Measurements from ENCODE around the gene NCOA3. TPM values are rescaled to one million over a fixed set of nuclear protein-coding genes. Genes with fewer than 3 reads are reported as not detected.

Gene NCOA3
- polyA plus RNA-seq, 3 donors = 13.5 to 21.8 (median 21.3) TPM

- peak overlapping the region; percentile 82 for H2AFZ ChIP-seq (ENCODE audit: insufficient read depth, low read depth, low read length, poor library complexity, severe bottlenecking)
- H4K20me1 ChIP-seq (ENCODE audit: insufficient read depth, low read length) = peaks cover 51% of the 10 kb centered on the region
- intact Hi-C loops (cut with micrococcal nuclease) = loop anchor here in 1 of 2 donors (5.0 kb wide), 2 partner anchors 85 to 110 kb away; no protein-coding TSS in a partner anchor
- TF ChIP-seq CTCF (IDR thresholded peaks at IDR 0.05) = no peak
- Mint-ChIP-seq H3K4me1 (peaks cover 38% of the 10 kb centered on the region), H3K27me3 (ENCODE audit: low read depth in 3 of 3) (no peaks in the 10 kb centered on the region), H3K36me3 (peaks cover 1 to 3% of the 10 kb centered on the region in 2 donors), H3K4me3 (peak overlapping the region; percentile 95 to 97), H3K9me3 (no peaks in the 10 kb centered on the region), H3K27ac (peak overlapping the region; percentile 90 to 98 (median 95))
- no peaks in the 10 kb centered on the region for H3K27me3 ChIP-seq (ENCODE audit: control insufficient read depth in 2 of 2, insufficient read depth in 2 of 2, low read length in 2 of 2)
- peak overlapping the region; percentile 95 to 96 for H3K27ac ChIP-seq (ENCODE audit: low read depth in 1 of 2, low read length in 2 of 2)
- no peaks in the 10 kb centered on the region for H3K9me3 ChIP-seq (replicated peaks in 1 of 2; ENCODE audit: control insufficient read depth in 1 of 2, insufficient read depth in 1 of 2, low read length in 2 of 2)
- 0% methylated on average over 25 of the region's 34 CpGs for WGBS (ENCODE audit: insufficient coverage)
- H3K4me2 ChIP-seq (replicated peaks; ENCODE audit: extremely low read depth, low read length, poor library complexity, severe bottlenecking) = peak overlapping the region; percentile 95
- peaks cover 58% of the 10 kb centered on the region for H3K79me2 ChIP-seq (ENCODE audit: insufficient read depth, low read length)
- no peaks in the 10 kb centered on the region for H3K36me3 ChIP-seq (replicated peaks in 1 of 2; ENCODE audit: control insufficient read depth in 1 of 2, insufficient read depth in 2 of 2, low read length in 2 of 2)
- peaks cover 19 to 28% of the 10 kb centered on the region in 2 donors for H3K4me1 ChIP-seq (ENCODE audit: control insufficient read depth in 1 of 2, insufficient read depth in 2 of 2, low read length in 2 of 2)
- peak; percentile 65 to 83 (median 83) for DNase-seq
- H3K9ac ChIP-seq (ENCODE audit: insufficient read depth, low read length, poor library complexity, severe bottlenecking) = peak overlapping the region; percentile 93
- peak overlapping the region; percentile 93 to 98 (median 98) for H3K4me3 ChIP-seq (replicated peaks in 1 of 3; ENCODE audit: low read depth in 2 of 3, low read length in 3 of 3)
These were observed 868 bp downstream of the NCOA3 start for GRCh38 chr20:47502271-47503239.

DNA sequence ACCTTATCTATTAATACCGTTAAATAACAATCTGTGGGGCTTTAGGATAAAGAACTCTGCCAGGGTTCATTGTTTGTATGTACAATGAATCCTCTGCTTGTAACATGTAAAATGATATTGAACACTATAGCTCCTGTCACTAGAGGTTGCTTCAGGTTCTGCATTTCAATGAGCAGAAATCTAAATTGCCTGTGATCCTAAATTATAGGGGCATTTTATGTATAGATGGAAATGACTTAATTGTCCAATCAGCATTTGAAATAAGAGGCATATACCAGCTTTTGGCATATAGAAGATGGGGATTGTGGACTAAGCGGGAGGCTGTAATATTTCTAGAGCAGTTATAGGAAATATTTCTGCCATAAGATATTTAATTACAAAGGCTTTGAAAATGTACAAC, 2.0 kb downstream of the NCOA3 start:
- Mint-ChIP-seq H3K4me1 (peaks cover 47% of the 10 kb centered on the region), H3K36me3 (peaks cover 1 to 3% of the 10 kb centered on the region in 2 donors), H3K9me3 (no peaks in the 10 kb centered on the region), H3K27ac (peak overlapping the region in 1 of 7 donors; percentile 90), H3K27me3 (ENCODE audit: low read depth in 3 of 3) (no peaks in the 10 kb centered on the region), H3K4me3 (peak overlapping the region; percentile 59 to 95)
- H3K27ac ChIP-seq (ENCODE audit: low read depth in 1 of 2, low read length in 2 of 2) = peak overlapping the region in 1 of 2 donors; percentile 96
- H3K36me3 ChIP-seq (replicated peaks in 1 of 2; ENCODE audit: control insufficient read depth in 1 of 2, insufficient read depth in 2 of 2, low read length in 2 of 2) = no peaks in the 10 kb centered on the region
- H3K4me2 ChIP-seq (replicated peaks; ENCODE audit: extremely low read depth, low read length, poor library complexity, severe bottlenecking) = peak overlapping the region; percentile 95
- no peak overlapping the region for H3K9ac ChIP-seq (ENCODE audit: insufficient read depth, low read length, poor library complexity, severe bottlenecking)
- no peak overlapping the region for H2AFZ ChIP-seq (ENCODE audit: insufficient read depth, low read depth, low read length, poor library complexity, severe bottlenecking)
- intact Hi-C loops (cut with micrococcal nuclease) = loop anchor here in 1 of 2 donors (5.0 kb wide), 2 partner anchors 86 to 109 kb away; no protein-coding TSS in a partner anchor
- DNase-seq = no peak
- no CpG with 5 or more reads among the region's 2 CpGs for WGBS (ENCODE audit: insufficient coverage)
- H4K20me1 ChIP-seq (ENCODE audit: insufficient read depth, low read length) = peaks cover 62% of the 10 kb centered on the region
- H3K9me3 ChIP-seq (replicated peaks in 1 of 2; ENCODE audit: control insufficient read depth in 1 of 2, insufficient read depth in 1 of 2, low read length in 2 of 2) = no peaks in the 10 kb centered on the region
- TF ChIP-seq CTCF (IDR thresholded peaks at IDR 0.05) = no peak
- H3K27me3 ChIP-seq (ENCODE audit: control insufficient read depth in 2 of 2, insufficient read depth in 2 of 2, low read length in 2 of 2) = no peaks in the 10 kb centered on the region
- H3K79me2 ChIP-seq (ENCODE audit: insufficient read depth, low read length) = peaks cover 69% of the 10 kb centered on the region
- H3K4me1 ChIP-seq (ENCODE audit: control insufficient read depth in 1 of 2, insufficient read depth in 2 of 2, low read length in 2 of 2) = peaks cover 19 to 28% of the 10 kb centered on the region in 2 donors
- peak overlapping the region in 2 of 3 experiments; percentile 98 for H3K4me3 ChIP-seq (replicated peaks in 1 of 3; ENCODE audit: low read depth in 2 of 3, low read length in 3 of 3)

Measured in CD14-positive monocyte (primary cell).